Omental fat pad (tissue), 4 donors: ENCODE results near the gene FCER2. TPM values are rescaled to one million over a fixed set of nuclear protein-coding genes. Genes with fewer than 3 reads are reported as not detected.

Experiments used
- ATAC-seq: fragments of 150-250 bp; one replicate; pipeline ENCODE4 v1.9.1; 2016; ENCODE audit warnings: mild to moderate bottlenecking, moderate library complexity; ENCODE audit not compliant: low FRiP score
- DNase-seq: peaks from one replicate; pipeline ENCODE4 v3.0.0-alpha.2; 2019; ENCODE audit warnings: low spot score
- CTCF ChIP-seq, 3 donors: fragments of 450-650 bp; IDR thresholded peaks; one replicate each; pipeline ENCODE4 v1.5.1; 2016 to 2017; ENCODE audit warnings: antibody characterized with exemption in 3 of 3, mild to moderate bottlenecking in 3 of 3, moderate library complexity in 2 of 3
- total RNA-seq, 4 donors: library from RNA; depleted of rRNA; stranded (reverse); fragments of >200 nt; gene quantifications; one replicate each; pipeline ENCODE4 v1.1.0, GENCODE V29; 2016

Gene FCER2
- total RNA-seq, 4 donors from 2014 or later: 0.65 to 1.8 (median 1.0) TPM

GRCh38 chr19:7670790-7671189 is 31.1 kb downstream of the FCER2 start:
- no peak for TF ChIP-seq CTCF (IDR thresholded peaks at IDR 0.05)
- no peak for ATAC-seq
- DNase-seq: no peak

GRCh38 chr19:7670150-7670783 is 31.7 kb downstream of the FCER2 start:
- TF ChIP-seq CTCF (IDR thresholded peaks at IDR 0.05): no peak
- ATAC-seq (no peak), DNase-seq (no peak)

DNA sequence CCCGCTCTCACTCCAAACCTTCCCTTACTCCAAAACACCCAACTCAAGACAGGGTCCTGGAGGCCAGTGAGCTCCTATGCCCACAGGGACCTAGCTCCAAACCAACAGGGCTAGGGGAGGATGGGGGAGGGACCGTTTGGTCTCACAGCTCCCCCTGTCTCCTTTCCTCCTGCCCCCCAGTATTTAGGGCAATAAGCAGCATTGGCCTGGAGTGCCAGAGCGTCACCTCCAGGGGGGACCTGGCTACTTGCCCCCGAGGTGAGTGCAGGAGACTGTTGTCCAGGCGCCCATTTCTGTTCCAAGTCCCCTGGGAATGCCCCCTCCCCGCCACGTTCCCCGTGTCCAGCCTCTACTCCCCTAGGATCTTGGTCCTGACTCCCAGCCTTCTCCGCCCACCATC is 32.3 kb downstream of the FCER2 start:
- no peak for ATAC-seq
- no peak for DNase-seq
- TF ChIP-seq CTCF (IDR thresholded peaks at IDR 0.05): no peak

GRCh38 chr19:7668842-7669241 is 33.1 kb downstream of the FCER2 start, which contains the start of gene RETN:
Gene RETN, plus strand, starts transcription at chr19:7669049. Its CDS starts 278 bp downstream, at chr19:7669327.
- TF ChIP-seq CTCF (IDR thresholded peaks at IDR 0.05): no peak
- DNase-seq (no peak), ATAC-seq (no peak)

DNA sequence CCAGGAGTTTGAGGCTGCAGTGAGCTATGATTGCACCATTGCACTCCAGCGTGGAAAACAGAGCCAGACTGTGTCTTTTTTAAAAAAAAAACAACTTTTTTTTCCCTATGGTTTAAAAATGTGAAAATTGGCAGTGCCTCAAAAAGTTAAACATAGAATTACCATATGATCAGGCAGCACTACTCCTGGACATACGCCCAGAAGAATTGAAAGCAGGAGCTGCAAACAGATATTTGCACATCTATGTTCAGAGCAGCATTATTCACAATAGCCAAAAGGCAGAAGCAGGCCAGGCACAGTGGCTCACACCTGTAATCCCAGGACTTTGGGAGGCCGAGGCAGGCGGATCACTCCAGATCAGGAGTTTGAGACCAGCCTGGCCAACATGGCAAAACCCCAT is 36.9 kb downstream of the FCER2 start:
- ATAC-seq (no peak), DNase-seq (no peak)
- TF ChIP-seq CTCF (IDR thresholded peaks at IDR 0.05): no peak

DNA sequence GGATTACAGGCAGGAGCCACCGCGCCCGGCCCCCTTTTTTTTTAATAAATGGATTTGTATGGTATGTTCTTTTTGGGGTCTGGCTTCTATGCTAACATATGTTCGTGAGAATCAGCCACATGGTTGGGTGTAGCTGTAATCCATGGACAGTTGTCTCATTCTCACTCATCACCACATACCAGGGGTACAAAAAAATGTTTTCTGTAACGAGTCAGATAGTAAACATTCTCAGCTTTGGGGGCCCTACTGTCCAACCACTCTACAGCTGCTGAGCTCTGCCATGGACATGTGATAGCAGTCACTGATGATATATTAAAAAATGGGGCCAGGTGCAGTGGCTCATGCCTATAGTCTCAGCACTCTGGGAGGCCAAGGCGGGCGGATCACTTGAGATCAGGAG is 38.2 kb downstream of the FCER2 start:
- no peak for DNase-seq

More for the DNA sequence above, 38.2 kb downstream of the FCER2 start:
- no peak for ATAC-seq
- no peak for TF ChIP-seq CTCF (IDR thresholded peaks at IDR 0.05)
